ENCODE measurements around the gene OTUD1.

DNA sequence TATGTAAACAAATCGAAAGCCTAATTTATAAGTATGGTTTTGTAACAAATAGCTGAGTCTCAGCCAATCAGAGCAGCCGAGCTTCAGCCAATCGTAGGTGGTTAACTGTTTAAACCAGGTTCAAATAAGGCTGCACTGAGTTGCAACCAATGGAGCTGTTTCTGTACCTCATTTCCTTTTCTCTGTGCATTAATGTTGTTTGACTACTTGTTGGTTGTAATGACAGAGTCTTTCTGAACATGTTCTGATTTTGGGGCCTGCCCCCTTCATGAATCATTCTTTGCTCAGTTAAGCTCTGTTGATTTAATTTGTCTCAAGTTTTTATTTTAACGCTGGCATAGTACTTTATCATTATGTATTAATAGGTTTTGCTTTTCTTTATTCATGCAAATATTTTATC lies 14.6 kb downstream of the OTUD1 start:
- TF ChIP-seq, protein P1, sequence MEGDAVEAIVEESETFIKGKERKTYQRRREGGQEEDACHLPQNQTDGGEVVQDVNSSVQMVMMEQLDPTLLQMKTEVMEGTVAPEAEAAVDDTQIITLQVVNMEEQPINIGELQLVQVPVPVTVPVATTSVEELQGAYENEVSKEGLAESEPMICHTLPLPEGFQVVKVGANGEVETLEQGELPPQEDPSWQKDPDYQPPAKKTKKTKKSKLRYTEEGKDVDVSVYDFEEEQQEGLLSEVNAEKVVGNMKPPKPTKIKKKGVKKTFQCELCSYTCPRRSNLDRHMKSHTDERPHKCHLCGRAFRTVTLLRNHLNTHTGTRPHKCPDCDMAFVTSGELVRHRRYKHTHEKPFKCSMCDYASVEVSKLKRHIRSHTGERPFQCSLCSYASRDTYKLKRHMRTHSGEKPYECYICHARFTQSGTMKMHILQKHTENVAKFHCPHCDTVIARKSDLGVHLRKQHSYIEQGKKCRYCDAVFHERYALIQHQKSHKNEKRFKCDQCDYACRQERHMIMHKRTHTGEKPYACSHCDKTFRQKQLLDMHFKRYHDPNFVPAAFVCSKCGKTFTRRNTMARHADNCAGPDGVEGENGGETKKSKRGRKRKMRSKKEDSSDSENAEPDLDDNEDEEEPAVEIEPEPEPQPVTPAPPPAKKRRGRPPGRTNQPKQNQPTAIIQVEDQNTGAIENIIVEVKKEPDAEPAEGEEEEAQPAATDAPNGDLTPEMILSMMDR (conservative IDR thresholded peaks at IDR 0.05 in 1 of 2, IDR thresholded peaks at IDR 0.05 in 1 of 2; ENCODE audit: low read depth in 1 of 2, low read length in 2 of 2), result no peak
- no peak for TF ChIP-seq EZH2 (IDR thresholded peaks at IDR 0.05; ENCODE audit: low read length, missing control alignments)

Measured in fibroblast of lung (primary cell).